Measurements from ENCODE around the gene KCTD1.

GRCh38 chr18:26549263-26550094 lies 1.1 kb upstream of the KCTD1 start:
- TF ChIP-seq FOSL2 (IDR thresholded peaks at IDR 0.05; ENCODE audit: borderline replicate concordance, low read depth), result no peak
- peak; percentile 40; the same call in 1 of the 2 replicates for TF ChIP-seq NFIC (IDR thresholded peaks at IDR 0.05; ENCODE audit: borderline replicate concordance)
- TF ChIP-seq TEAD4 (IDR thresholded peaks at IDR 0.05; ENCODE audit: borderline replicate concordance, insufficient read depth), result no peak
- TF ChIP-seq REST (IDR thresholded peaks at IDR 0.05; ENCODE audit: low read depth, low read length), result no peak
- no peak for TF ChIP-seq CTCF (IDR thresholded peaks at IDR 0.05)
- TF ChIP-seq ZBTB33 (IDR thresholded peaks at IDR 0.05; ENCODE audit: borderline replicate concordance, low read depth), result no peak
